Measurements from ENCODE around the gene MAP2K2.

The MAP2K2 gene

DNA sequence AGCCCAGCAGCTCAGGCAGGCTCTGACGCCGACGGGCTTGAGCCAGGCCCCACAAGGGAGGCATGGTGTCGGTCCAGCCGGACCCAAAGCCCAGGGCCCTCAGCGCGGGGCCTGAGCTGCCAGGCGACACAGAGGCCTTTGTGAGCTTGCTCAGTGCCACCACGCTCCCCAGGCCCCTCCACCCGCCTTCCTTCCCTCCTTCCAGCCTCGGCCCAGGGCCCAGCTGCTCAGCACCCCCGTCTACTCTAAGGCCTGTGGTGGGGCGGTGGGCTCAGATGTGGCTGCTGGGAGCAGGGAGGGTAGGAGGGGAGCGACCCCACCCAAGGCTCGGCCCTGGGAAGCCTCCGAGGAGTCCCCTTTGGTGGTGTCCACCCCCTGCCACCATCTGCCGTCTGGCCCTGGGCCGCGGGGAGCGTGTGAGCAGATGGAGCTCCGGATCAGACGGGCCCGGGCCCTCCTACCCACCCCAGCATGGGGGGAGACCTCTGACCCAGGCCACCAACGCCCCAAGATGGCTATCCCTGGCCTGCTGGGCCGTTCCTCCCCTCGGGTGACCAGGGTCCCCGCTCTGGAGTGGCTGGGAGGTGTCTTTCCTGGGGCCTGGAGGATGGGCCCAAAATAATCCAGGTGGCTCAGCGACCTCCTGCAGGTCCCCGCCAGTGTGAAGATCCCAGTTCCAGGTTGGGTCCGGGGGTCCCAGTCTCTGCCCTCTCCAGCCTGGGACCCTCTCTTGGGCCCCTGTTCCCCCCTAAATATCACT lies 65.0 kb downstream of the MAP2K2 start:
- DNase-seq = no peak

DNA sequence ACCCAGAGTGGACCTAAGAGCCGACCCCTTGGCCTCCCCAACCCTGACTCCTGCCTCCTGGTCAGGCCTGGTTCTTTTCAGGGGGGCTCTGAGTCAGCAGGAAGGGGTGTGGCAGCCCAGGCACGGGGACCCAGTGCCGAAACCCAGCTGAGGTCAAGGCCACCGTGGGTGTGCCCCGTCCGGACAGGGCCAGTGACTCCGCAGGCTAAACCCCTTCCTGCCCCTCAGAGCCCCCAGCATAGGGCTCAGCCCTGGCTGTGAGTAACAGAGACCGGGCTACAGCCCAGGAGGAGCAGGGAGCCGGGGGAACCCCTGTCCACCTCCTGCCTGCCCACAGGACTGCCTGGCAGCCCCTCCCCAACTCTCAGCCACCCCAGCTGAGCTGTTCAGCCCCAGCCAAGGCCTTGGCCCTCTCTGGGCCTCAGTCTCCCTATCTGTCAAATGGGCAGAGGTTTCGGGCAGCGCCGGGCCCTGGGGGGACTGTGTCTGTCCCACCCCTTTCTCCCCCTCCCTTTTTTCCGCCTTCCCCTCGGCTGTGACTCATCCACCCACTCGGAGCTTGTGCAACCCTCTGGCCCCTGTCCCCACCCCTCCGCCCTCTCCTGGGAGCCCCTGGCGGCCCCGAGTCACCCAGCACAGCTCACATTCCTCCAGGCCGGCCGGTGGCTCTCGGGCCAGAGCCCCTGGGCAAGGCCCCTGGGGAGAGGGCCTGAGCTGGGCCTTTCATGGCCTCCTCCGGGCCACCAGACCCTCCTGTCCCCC lies 65.8 kb downstream of the MAP2K2 start:
- DNase-seq = peak; percentile 43

DNA sequence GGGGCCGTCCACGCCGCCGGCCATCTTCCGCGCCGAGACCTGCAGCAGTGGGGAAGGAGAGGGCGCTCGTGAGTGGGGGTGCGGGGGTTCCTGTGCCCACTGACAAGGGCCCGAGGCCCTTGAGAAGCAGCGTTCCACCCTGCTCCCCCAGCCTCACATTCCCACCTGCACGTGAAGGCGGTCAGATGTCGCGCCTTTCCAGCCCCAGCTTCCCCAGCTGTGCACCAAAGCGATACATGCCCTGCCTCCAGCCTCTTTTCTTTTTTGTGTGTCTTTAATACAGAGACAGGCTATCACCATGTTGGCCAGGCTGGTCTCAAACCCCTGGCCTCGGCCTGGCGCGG lies 68.7 kb downstream of the MAP2K2 start:
- no peak for DNase-seq

DNA sequence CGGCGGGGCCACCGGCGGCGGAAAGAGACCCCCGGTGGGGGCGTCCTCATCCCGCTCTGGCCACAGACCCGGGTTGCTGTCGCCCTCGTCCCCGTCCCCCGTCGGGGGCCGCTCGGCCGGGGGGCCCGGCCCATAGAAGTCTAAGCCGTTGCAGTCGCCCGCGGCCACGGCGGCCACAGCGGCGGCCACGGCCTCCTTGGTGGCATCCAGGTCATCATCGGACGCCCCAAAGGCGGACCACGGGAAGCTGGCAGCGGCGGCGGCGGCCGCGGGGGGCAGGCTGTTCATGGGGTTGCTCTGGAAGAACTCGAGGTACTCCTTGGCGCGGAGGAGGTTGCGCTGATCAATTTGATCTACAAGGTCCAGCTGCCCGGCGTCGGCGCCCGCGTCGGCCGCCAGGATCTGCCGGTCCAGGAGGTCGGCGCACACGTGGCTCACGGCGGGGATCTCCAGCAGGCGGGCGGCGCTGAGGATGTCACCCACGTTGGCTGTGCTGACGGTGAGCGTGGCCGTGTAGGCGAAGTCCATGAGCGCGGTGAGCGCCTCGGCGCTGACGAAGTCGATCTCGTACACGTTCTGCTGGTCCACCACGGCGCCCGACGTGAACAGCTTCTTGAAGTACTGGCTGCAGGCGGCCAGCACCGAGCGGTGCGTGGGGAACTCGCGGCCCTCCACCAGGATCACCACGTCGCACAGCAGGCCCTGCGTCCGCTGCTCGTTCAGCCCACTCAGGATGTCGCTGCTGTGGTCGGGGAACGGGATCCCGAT lies 69.3 kb downstream of the MAP2K2 start:
- DNase-seq = no peak

DNA sequence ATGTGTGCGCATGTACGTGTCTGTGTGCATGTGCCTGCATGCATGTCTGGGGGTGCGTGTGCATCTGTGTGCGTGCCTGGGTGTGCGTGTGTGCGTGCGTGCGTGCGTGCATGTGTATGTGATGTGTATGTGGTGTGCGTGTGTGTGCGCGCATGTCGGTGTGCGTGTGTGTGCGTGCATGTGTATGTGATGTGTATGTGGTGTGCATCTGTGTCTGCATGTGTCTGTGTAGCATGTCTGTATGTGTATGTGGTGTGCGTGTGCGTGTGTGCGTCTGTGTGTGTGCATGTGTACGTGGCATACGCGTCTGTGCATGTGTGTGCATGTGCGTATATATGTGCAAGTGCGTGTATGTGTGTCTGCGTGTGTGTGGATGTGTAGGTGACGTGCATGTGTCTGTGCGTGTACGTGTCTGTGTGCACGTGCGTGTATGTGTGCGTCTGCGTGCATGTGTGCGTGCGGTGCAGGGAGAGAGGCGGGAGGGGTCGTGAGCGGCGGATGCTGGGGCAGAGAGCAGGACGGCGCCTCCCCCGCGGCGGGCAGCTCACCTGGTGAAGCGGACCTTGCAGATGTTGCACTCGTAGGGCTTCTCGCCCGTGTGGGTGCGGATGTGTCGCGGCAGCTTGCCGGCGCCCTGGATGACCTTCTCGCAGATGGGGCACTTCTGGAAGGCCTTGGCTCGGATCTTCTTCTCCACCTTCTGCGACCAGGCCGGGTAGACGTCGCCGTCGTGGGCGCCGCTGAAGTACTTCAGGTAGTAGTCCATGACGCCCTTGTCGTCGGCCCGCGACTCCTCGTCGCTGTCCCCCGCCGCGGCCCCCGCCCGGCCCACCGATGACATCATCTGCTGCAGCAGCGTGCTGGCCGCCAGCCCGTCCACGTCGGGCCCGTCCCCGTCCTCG lies 70.2 kb downstream of the MAP2K2 start:
- DNase-seq = no peak

DNA sequence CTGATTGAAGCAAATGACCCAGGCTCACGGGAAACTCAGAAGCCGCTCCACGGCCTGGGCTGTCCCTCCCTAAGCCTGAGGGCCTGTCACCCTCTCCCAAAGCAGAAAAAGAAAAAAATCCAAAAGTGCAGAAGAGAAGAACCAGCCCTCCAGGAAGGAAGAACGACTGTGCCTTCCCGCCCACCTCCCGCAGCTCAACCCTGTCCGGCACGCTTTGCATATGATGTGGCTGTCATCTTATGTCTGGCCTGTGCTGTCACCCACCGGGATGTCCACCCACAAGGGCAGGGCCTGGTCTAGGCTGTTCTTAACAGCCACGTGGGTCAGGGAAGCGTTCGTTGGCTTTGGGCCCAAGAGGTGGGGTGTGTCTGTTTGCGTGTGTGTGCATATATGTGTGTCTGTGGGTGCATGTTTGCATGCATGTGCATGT lies 70.9 kb downstream of the MAP2K2 start:
- no peak for DNase-seq

DNA sequence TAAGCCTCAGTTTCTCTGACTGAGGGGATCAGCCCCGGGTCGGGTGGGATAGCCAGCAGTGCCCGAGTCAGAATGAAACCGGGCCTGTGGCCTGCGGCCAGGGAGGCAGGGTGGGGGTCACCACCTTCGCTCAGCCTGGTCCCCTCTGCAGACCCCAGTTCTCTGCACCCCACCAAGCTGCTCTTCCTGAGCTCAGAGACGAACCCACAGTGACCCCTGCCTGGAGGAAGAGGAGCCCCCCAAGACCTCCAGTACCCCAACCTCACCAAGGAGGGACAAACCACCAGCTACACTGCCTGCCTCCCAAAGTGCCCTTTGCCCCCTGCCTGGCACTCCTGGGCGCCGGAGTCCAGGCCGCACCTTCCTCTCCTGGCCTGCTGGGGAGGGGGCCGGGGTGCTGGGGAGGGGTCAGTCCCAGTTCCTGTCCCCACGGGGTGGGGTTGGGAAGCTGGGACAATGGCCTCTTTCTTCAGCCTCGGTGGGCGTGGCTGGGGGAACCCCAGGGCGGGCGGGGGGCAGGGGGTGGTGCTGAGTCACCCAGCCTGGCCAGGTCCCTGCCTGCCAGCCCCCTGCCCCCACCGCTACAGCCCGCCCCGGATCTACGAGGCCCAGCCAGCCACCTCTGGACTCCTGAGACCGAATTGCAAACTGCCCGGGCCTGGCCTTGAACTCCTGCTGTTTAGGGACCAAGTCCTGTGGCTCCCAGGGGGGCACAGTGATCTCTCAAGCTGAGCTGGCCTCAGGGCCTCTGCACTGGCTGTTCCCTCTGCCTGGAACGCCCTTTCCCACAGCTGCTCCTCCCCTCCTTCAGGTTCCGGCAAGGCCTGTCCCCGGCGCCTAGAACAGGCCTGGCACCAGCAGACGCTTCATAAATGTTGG lies 71.6 kb downstream of the MAP2K2 start:
- DNase-seq = no peak

DNA sequence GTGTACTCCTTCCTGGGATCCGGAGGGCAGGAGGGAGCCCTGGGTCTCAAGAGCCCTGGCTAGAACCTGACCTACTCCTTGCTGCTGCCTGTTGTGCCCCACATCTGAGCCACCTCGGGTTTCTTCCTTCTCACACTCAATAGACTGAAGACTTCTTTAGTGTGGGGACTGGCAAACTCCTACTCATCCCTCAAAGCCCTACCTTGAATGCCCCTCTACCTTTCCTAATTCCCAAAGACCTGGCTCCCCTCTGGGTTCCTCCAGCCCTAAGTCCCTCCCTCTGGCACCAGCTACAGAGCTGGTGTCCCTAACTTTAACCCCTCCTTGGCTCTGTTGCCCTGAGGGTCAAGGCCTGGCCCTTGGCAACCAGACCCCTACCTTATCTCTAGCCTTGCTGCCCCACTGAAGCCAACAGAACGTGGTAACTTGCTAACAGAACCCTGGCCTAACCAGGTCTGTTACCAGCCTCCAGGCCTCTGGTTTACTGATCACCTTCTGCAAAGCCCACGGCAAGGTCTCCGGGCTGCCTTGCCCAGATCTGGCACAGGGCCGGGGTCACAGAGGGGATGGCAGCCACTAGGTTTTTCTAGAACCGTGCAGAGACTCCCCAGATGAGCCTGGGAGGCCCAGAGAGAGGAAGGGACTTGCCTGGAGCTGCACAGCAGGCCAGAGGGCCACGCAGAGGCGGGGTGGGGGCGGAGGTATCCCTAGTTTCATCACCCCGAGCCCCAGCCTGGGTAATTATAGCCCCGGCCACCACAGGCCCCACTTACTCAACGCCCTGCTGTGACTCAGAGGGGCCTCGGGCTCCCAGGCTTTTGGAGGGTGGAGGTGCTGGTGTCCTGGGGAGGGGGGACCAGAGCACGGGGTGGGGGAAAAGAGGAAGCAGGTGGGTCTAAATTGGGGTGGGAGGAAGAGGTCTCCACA lies 72.5 kb downstream of the MAP2K2 start:
- no peak for DNase-seq

DNA sequence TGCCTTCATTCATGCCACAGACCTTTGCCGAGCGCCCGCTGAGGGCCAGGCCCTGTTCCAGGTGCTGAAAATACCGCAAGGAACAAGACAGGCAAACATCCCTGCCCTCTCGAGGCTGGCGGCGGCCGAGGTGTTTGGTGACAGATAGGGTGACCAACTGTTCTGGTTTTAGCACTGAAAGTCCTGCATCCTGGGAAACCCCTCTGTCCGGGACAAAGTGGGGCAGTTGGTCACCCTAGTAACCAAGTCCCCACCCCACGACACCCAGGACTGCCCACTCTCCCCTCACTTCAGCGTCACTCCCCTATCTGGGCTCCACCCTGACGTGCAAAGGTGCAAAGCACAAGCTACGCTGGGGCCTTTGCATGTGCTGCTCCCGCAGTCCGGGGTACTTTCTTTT lies 74.5 kb downstream of the MAP2K2 start:
- no peak for DNase-seq

DNA sequence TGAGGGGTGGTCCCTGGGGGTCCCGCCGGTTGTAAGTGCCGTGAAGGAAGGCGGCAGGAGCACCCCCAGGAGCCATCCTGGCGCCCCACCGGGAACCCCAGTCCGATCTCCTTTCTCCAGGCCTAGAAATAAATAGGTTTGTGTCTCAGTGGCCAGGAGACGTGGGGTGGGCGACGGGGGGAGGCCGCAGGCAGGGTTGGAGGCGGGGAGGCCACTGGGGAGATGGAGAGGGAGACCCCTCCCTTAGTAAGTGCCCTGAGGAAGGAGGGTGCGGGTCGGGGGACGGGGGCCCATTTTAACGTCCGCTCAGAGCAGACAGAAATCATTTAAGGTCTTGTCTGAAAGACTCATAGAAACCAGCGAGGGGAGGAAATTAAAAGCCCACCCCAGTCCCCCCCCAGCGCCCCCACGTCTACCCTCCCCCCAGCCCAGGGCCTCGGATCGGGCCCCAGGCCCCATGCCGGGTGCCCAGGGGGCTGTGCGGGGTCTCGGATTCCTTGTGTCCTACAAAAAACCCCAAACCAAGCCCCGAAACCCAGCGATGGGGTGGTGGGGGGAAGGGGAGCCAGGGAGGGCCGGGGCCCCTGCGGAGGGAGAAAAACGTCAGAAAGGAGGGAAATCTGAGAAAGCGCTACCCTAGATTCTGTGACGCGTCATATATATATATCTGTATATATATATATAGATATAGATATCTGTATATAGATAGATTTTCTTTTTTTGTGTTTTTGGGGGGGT lies 76.8 kb downstream of the MAP2K2 start:
- no peak for DNase-seq

DNA sequence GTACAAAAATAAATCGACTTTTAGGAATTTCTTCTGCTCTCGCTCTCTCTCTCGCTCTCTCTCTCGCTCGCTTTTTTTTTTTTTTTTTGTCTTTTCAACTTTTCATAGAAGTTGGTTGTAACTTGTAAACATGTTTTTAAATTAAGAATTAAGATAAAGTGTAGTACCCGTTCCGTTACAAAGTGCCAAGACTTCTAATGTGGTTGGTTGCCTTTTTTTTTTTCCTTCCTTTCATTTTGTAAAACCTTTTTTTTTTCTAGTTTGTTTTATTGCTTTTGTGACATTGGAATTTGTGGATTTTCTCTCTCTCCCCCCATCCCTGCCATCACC lies 77.6 kb downstream of the MAP2K2 start:
- DNase-seq = no peak

DNA sequence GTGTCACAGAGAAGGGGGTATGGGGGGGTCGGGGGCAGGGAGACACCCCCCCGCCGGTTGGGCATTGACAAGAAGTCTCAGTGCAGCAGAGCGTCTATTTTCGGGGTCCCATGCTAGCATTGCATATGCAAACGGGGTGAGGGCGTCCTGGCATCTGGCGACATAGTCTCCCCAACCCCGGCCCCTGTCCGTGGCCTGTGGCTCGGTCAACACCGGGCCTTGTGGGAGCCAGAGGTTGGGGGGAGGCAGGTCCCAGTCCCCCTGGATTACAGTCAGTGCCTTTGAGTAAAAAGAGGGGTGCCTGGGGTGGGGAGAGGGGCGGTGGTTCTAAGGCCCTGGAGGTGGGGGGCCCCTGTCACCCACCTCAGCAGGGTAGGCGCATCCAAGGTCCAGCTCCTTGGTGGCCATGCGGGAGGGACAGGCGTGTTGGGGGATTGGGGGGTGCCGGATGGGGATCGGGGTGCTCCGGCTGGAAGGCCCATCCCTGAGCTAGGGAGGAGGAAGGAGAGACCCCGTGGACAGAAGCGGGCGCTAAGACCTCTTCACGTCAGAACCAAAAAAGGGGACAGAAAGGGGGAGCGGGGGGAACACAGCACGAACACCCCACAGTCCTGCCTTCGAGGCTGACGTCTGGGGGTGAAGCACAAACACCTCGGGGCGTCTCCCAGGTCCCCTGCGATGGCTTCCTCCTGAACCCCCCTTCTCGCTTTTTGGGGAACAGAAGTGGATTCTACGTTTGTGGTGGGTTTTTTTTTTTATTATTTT lies 78.1 kb downstream of the MAP2K2 start:
- DNase-seq = no peak

DNA sequence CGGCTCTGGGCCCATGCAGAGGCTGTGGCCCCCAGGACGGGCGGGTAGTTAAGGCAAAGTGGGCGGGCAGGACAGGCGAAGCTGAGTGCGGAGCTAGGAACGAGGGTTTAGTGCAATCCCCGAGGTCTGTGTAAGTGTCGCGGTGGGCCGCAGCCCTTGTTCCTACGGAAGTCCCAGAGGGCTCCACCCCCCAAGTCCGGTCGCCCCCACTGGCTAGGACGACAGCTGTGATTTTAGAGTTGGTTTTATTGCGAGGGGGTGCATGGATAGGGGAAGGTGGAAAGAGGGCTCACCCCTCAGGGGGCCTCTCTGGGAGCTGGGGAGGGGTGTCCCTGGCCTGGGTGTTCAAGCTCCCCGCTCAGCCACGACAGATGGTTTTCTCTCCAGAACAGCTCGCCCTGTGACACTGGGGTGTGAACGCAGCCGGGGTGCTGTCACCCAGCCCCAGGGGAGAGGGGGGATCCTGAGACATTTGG lies 78.9 kb downstream of the MAP2K2 start:
- DNase-seq = no peak

DNA sequence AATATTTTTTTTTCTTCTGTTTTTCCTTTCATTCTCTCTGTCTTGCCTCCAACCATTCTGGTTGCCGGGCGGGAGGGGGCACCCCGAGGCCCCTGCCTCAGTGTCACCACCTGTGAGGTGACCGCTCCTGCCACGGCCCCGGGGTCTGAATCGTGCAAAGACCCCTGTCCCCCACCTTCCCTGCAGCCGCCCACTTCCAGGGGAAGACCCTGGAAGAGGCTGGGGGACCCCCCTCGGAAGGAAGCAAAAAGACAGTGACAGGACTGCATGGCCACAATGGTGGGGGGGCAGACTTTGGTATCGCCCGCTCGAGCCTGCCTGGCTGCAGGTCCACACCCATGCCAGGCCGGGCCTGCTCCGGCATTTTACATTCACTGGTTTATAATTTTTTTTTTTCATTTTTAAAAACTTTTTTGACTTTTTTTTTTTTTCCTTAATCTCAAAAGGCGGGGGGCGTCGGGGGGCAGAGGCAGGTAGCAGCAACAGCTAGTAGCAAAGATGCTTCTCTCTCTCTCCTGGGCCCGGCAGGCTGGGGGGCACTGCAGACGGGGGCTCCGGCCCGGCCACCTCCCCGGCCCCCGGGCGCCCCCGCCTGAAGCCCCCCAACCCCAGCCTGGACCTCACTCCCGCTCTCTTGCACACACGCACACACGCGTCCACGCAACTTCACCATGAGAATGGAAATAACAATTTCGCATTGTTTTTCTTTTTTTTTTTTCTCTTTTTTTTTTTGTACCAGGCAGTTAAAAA lies 79.8 kb downstream of the MAP2K2 start:
- no peak for DNase-seq

DNA sequence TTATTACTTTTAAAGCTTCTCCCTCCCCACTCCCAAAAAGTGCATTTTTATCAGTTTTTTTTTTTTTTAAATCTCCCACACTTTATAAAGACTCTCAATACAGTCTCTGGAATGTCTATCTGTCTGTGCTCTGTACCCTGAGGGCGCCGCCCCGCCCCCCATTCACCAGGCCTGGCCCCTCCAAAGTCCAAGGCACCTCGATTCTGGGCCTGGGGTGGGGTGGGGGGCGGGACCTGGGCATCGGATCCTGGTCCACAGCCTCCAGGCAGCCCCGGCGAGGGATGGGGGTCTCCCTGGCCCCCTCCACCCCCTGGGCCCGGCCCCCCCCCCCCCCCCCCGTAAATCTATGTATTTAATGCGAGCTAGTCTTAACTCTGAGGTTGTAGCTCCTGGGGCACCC lies 80.5 kb downstream of the MAP2K2 start:
- DNase-seq = no peak

DNA sequence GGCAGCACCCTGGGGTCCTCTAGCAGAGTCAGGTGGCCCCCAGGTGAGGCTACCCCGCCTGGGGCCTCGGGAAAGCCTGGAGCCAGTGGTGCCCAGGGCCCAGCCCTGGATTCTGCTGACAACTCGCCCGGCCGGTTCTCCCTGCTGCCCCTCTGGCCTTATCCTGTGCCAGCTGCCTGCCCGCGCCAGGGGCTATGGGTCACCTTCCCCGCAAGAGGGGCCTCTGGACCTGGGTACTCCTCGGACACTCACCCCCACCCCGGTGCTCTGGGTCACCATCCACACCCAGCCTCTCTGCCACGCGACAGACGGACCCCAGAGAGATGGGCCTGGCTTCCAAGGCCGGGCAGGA lies 81.2 kb downstream of the MAP2K2 start:
- DNase-seq = no peak

DNA sequence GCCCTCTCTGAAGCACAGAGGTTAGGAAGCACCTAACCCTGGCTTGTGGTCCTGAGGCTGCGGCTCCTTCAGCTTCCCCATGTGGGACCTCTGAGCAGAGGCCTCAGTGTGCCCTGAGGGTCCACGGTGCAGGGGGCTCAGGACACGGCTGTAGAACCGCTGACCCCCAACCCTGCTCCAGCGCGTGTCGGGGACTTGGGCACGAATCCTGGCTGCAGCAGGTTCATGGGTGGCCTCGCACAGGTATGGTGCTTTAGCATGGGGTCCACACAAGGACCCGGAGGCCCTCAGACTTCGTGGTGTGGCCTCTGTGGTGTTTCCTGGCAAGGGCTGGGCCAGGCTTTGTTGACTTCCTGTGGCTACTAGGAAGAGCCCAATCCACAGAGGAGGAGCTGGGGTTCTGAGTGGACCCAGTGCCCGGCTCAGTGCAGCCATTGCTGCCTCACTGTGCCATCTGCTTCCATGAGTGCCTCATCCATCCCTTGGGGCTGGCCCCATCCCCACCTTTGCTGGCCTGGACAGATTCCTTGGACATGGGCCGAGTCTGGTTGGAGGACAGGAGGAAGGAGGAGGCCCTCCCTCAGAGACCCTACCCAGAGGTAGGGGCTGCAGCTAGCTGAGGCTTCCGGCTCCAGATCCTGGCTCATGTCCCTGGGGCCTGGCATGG lies 81.7 kb downstream of the MAP2K2 start:
- no peak for DNase-seq

All from CD4-positive, alpha-beta T cell treated with Interleukin-6 for 4 hours (primary cell).